Calu3 (cell line): ENCODE measurements around the gene NWD2. TPM values are rescaled to one million over a fixed set of nuclear protein-coding genes. Genes with fewer than 3 reads are reported as not detected.

Source experiments
- BruUV-seq: library from RNA; stranded (reverse); fragments of 400-500 nt; replicated peaks from 2 replicates; lab custom pipeline; 2021; lab: Mats Ljungman, UMichigan
- CTCF ChIA-PET: fragments of 300-600 bp; sonication (Branson Sonifier 250); formaldehyde crosslinking; loops from one replicate; lab custom pipeline; 2022; ENCODE audit warnings: antibody characterized with exemption; lab: Charles Lee
- DNase-seq: peaks from one replicate; pipeline ENCODE4 v3.0.0; 2022
- H3K27ac Mint-ChIP-seq: one replicate; pipeline ENCODE4 v1.8.0; 2022; ENCODE audit warnings: mixed read lengths; ENCODE audit not compliant: unreplicated experiment
- H3K27me3 Mint-ChIP-seq: one replicate; pipeline ENCODE4 v1.8.0; 2022; ENCODE audit warnings: mixed read lengths; ENCODE audit not compliant: unreplicated experiment
- H3K36me3 Mint-ChIP-seq: one replicate; pipeline ENCODE4 v1.8.0; 2022; ENCODE audit warnings: mild to moderate bottlenecking, moderate library complexity, mixed read lengths; ENCODE audit not compliant: insufficient read depth, unreplicated experiment
- H3K4me1 Mint-ChIP-seq: one replicate; pipeline ENCODE4 v1.8.0; 2022; ENCODE audit warnings: mild to moderate bottlenecking, low read depth, mixed read lengths; ENCODE audit not compliant: unreplicated experiment
- H3K4me3 Mint-ChIP-seq: one replicate; pipeline ENCODE4 v1.8.0; 2022; ENCODE audit warnings: mild to moderate bottlenecking, low read depth, moderate library complexity, mixed read lengths; ENCODE audit not compliant: unreplicated experiment
- H3K9me3 Mint-ChIP-seq: one replicate; pipeline ENCODE4 v1.8.0; 2022; ENCODE audit warnings: low read depth, mixed read lengths; ENCODE audit not compliant: unreplicated experiment
- intact Hi-C: fragments of 100-400 bp; cut with micrococcal nuclease; formaldehyde crosslinking; loops from one replicate; pipeline ENCODE4 v1.10.0; 2022; ENCODE audit not compliant: unreplicated experiment
- total RNA-seq: library from RNA; stranded (reverse); gene quantifications from 2 replicates; pipeline ENCODE4 v1.2.3, GENCODE V29; 2022
- TF ChIP-seq, protein P1 (sequence below): fragments of 200-600 bp; IDR thresholded peaks from one replicate; pipeline ENCODE4 v1.8.0; 2022; ENCODE audit warnings: antibody characterized with exemption; ENCODE audit not compliant: unreplicated experiment

The NWD2 gene
- total RNA-seq, 1 experiment from 2014 or later: 1.4 TPM

DNA sequence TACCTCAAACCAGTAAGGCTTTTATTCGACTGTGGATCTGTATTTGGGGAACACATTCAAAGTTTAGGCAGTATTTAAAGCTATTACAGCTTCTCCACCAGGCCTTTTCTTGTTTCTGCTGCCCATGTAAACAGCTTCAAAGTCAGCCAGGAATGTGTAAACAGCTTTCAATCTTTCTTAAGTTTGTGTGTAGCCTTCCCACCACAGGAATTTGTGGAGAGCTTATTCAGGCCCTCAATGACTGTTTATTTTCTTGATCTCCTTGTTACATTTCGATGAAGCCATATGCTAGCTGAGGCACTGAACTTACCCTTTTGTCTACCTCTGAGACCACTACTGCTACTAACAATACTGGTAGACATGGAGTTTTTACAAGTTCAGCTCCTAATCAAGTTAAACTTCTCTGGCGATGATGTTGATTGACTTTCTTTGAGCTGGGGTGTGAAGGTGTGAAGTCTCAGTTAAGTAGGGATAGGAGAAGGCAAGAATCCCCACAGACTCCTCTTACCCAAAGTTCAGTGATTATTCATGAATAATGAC is 72.6 kb downstream of the NWD2 start:
- no peaks in the 10 kb centered on the region for H3K27me3 Mint-ChIP-seq
- H3K4me1 Mint-ChIP-seq: peaks cover 18% of the 10 kb centered on the region
- H3K36me3 Mint-ChIP-seq: peaks cover 6% of the 10 kb centered on the region
- CTCF ChIA-PET: interaction anchor here (0.7 kb wide), 1 partner anchor 104 kb away, joined by 3 read pairs; no protein-coding TSS in a partner anchor
- no peaks in the 10 kb centered on the region for H3K9me3 Mint-ChIP-seq
- no peak for DNase-seq
- TF ChIP-seq, protein P1, sequence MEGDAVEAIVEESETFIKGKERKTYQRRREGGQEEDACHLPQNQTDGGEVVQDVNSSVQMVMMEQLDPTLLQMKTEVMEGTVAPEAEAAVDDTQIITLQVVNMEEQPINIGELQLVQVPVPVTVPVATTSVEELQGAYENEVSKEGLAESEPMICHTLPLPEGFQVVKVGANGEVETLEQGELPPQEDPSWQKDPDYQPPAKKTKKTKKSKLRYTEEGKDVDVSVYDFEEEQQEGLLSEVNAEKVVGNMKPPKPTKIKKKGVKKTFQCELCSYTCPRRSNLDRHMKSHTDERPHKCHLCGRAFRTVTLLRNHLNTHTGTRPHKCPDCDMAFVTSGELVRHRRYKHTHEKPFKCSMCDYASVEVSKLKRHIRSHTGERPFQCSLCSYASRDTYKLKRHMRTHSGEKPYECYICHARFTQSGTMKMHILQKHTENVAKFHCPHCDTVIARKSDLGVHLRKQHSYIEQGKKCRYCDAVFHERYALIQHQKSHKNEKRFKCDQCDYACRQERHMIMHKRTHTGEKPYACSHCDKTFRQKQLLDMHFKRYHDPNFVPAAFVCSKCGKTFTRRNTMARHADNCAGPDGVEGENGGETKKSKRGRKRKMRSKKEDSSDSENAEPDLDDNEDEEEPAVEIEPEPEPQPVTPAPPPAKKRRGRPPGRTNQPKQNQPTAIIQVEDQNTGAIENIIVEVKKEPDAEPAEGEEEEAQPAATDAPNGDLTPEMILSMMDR: no peak
- BruUV-seq: no TSS peak
- intact Hi-C loops: no loop called here
- H3K27ac Mint-ChIP-seq: no peak overlapping the region
- no peak overlapping the region for H3K4me3 Mint-ChIP-seq

DNA sequence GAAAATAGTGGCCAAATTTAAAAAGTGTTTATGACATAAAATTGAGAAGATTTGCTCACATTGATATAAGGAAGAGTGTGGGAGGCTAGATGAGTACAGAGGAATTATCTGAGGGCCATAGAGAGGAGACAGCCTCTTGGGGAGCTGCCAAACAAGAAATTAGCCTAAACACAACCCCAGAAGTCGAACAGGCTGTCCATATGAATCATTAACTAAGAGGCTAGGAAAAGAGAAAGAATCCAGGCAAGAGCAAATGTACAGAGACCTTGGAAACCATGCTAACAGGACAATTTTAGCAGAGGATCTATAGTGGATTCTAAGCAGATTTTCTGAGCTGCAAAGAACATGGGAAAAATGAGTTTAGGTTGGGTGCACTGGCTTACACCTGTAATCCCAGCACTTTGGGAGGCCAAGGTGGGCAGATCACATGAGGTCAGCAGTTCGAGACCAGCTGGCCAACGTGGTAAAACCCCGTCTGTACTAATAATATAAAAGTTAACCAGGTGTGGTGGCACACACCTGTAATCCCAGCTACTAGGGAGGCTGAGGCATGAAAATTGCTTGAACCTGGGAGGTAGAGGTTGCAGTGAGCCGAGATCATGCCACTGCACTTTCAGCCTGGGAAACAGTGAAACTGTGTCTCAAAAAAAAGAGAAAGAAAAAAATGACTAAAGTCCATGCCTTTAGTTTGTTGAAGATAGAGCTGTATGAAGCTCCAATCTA is 76.1 kb downstream of the NWD2 start:
- Mint-ChIP-seq H3K27me3 (no peaks in the 10 kb centered on the region), H3K36me3 (peaks cover 6% of the 10 kb centered on the region), H3K9me3 (no peaks in the 10 kb centered on the region), H3K4me1 (peaks cover 47% of the 10 kb centered on the region), H3K27ac (peak overlapping the region; percentile 86), H3K4me3 (peak overlapping the region; percentile 23)
- CTCF ChIA-PET: interaction anchor here (2.7 kb wide), 1 partner anchor 76 kb away, joined by 9 read pairs; the partner anchor contains the start of gene NWD2
- DNase-seq: peak; percentile 7
- BruUV-seq: no TSS peak
- intact Hi-C loops: loop anchor here (1.0 to 5.0 kb wide), 2 partner anchors 40 to 78 kb away; partner anchors contain the start of gene NWD2
- TF ChIP-seq, protein P1: no peak

DNA sequence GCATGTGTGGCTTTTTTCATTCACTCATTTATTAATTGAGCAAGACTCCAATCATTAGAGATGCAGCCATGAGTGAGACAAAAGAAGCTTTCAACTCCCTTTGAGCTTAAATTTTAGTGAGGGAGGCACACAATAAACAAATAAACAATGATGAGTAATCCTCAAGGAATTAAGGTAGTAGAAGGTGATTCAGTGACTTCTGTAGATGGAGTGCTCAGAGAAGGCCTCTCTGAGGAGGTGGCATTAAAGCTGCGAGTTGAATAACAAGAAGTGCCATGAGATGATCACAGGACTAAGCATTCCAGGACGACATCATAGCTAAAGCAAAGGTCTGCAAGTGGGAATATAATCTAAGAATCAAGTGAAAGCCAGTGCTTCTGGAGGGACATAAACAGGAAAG is 77.6 kb downstream of the NWD2 start:
- Mint-ChIP-seq H3K36me3 (peaks cover 6% of the 10 kb centered on the region), H3K9me3 (no peaks in the 10 kb centered on the region), H3K27ac (peak overlapping the region; percentile 86), H3K4me1 (peaks cover 47% of the 10 kb centered on the region), H3K27me3 (no peaks in the 10 kb centered on the region), H3K4me3 (peak overlapping the region; percentile 55)
- BruUV-seq: no TSS peak
- no peak for DNase-seq
- TF ChIP-seq, protein P1: no peak
- CTCF ChIA-PET: interaction anchor here (0.6 to 2.7 kb wide), 3 partner anchors 14 to 78 kb away, joined by 3 to 9 read pairs (median 5); partner anchors contain the start of gene NWD2
- intact Hi-C loops: loop anchor here (5.0 kb wide), 1 partner anchor 80 kb away; the partner anchor contains the start of gene NWD2

DNA sequence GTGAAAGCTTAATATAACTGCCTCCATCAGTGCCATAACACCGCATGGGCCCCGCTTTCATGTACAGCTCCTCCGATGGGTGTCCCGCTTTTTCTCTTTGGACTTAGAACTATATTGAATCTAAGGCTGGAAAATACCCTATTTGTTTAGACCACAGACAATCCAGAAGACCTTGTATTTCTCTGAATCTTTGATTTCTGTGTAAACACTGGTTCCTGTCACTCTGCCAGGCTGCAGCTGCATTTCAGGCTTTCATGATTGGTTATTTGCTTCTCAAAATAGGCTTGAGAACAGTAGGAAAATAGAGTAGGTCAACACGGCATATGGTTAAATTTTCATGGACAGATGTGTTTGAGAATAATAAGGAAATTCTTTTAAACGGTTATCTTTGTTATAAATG is 80.0 kb downstream of the NWD2 start:
- intact Hi-C loops: loop anchor here (5.0 kb wide), 1 partner anchor 82 kb away; the partner anchor contains the start of gene NWD2
- Mint-ChIP-seq H3K9me3 (no peaks in the 10 kb centered on the region), H3K4me1 (peaks cover 47% of the 10 kb centered on the region), H3K27me3 (no peaks in the 10 kb centered on the region), H3K27ac (no peak overlapping the region), H3K4me3 (no peak overlapping the region), H3K36me3 (peaks cover 6% of the 10 kb centered on the region)
- no peak for DNase-seq
- CTCF ChIA-PET: no interaction called here
- TF ChIP-seq, protein P1: no peak
- no TSS peak for BruUV-seq
